Measurements from ENCODE around the gene BNIP3.

Gene BNIP3

DNA sequence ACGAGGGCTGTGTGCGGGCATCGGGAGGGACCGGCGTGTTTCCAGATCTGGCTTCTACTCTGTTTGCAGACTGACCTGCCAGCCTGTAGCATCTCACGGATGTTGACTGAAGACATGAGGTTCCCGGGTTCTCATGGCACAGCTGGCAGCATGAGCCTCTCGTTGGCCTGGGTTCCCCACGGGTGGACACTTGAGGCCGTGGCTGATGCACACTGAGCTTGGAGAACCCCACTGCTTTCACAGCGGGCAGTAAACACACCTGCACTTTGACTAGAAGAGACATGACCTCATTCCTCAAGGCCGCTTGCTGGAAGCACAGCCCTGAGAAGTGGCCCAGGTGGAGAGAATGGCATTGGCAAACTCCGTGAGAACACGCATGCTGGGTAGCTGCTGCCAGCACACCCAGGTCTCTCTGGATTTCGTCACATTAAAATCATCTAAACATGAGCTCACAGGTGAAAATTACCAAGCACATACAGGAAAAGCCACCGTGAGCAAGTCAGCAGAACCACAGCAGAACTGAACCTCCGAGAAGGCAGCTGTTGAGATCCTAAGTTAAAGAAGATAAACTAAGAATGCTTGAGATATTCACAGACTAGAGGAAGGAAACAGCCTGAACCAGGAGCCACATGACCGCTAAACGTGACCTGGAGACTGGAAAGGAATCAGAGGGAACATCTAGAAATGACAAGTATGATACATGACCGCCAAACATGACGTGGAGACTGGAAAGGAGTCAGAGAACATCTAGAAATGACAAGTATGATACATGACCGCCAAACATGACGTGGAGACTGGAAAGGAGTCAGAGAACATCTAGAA is 32.5 kb downstream of the BNIP3 start:
- no peak for DNase-seq (ENCODE audit: low spot score)

DNA sequence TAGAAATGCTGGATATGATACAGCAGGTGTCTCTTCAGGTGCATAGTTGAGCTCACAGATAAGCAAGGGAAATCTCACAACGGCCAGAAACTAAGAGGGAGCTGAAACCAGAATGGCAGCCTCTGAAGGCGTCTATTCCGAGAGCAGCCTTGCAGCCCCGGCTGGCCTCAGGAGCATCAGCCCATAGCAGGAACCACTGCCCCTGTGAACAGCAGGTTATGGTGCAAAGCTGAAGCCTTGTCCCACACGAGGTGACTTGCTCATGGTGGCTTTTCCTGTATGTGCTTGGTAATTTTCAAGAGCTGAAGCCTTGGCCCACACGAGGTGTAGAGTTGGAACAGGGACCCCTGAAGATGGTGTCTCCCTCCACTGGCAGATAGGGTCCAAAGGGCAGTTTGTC is 33.2 kb downstream of the BNIP3 start:
- DNase-seq (ENCODE audit: low spot score): no peak

DNA sequence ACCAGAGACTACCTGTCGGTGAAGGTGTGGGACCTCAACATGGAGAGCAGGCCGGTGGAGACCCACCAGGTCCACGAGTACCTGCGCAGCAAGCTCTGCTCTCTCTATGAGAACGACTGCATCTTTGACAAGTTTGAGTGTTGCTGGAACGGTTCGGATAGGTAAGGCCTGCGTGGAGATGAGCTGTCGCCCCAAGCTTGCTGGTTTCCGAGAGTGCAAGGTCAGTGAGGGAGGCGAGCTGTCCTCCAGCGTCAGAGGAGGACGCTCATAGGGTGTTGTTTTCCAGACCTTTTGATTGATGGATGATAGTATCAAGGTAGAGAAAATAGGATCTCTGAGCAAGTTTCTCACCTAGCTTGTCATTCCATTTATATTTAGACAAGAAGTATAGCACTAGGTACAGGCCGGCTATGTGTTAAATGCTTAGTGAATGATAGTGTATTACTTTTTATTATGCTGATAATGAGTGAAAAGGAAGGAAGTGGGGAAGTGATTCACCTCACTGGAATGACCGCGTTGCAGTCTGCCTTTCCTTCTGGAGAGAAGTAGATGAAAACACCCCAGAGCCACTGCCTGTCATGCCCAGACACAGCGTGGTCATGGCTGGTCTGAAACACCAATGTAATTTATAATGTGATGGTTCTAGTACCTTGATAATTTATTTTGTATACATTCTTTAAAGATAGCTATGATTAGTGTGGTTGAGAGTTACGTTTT is 33.9 kb downstream of the BNIP3 start:
- no peak for DNase-seq (ENCODE audit: low spot score)

DNA sequence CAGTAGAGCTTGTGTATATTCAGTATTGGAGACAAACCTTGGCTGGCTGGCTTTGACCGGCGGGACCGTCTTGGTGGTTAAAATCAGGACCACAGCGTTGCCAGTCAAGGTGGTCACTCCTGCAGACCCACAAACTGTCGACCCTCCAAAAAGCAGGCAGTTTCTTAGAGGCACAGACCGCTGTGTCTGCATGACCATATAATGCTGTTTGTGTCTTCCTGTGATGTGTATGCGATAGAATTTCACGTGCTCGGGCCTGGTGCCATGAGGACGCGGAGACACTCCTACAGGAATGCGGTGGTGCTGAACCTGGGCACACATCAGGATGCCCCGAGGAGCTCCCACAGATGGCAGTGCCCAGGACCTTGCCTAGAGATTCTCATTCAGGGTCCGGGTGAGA is 34.8 kb downstream of the BNIP3 start:
- DNase-seq (ENCODE audit: low spot score): no peak

DNA sequence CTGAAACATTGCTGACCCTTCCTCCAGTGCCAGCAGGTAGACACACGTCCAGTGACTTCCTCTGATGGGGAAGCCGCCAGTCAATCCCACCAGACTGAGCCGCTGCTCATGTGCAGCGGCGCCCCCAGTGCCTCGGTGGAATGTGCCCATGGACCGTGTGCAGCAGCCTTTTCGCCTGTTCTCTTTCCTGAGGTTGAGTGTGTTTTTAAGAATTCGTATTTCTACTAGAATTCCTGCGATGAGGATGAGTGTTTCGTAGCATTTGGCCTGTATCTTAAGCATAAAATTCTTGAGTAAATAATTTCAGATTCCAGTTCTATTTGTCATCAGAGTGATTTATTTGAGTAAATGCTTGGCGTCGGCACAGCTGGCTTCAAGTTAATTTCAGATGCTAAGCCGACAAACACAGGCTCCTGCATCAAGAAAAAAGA is 35.4 kb downstream of the BNIP3 start:
- no peak for DNase-seq (ENCODE audit: low spot score)

DNA sequence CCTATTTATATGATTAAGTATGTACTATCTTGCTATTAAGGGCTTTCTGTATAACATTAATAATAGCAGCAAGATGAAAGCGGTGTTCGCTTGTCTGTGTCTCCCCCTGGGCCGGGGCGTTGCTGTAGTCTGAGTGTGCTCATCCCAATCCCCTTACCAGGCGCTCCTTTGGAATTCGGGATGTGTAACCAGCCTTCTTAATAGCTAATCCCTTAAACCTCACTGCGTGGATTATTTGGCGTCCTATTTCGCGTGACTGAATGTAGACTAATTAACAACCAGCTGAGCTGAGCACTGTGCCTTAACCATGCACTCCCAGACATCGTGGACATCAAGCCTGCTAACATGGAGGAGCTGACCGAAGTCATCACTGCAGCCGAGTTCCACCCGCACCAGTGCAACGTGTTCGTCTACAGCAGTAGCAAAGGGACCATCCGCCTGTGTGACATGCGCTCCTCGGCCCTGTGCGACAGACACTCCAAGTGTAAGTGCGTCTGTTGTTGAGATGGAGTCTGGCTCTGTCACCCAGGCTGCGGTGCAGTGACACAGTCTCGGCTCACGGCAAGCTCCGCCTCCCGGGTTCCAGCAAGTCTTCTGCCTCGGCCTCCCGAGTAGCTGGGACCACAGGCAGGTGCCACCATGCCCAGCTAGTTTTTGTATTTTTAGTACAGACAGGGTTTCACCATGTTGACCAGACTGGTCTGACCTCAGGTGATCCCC is 36.6 kb downstream of the BNIP3 start:
- DNase-seq (ENCODE audit: low spot score): no peak

DNA sequence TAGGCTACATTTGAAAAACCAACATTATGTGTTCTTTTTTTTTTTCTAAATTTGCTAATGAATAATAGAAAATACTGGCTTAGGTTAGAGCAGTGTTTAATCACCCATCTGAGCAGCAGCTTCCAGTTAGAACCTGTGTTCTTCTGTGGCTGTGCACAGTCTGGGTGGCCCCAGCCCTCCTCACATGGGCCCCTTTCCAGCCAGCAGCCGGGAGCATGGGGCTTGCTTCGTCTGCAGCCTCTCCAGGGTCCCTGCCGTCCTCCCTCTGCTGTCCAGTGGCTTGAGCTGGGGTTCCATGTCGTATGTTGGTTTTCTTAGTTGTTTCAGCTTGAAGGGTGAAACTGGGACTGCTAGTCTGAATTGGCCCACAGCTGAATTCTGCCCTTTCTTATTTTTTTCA is 37.3 kb downstream of the BNIP3 start:
- DNase-seq (ENCODE audit: low spot score): no peak

DNA sequence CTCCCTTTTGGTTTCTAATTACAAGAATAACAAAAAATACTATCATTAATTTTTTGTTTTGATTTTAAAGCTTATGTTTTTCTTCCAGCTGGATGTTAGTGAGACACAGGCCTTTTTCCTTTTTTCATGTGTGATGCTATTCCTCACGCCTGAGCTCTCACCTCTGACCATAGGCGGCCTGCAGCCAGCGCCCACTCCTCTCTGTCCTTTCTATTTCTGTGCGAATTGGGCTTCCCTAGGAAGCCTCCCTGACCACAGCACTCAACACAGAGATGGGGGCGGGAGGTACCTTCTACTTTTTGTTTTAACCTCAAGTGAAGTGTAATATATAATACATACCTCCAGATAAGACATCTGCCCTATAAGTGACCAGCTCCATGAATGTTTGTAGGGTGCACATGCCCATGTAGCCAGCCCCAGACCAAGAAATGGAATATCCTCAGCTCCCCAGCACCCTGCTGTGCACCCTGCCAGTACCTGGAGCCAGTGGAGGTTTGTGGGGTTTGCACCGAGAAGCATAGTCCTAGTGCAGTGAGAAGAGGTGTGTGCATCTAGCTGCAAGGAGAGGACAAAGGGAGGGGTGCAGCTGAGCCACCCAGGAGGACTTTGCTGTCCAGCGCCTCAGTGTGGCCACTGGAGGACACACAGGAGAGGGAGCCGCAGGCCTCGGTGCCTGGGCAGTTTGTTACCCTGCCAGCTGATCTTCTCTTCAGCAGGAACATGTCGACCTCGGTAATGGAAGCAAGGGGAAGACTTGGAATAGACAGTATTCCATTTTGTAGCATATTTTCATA is 38.5 kb downstream of the BNIP3 start:
- no peak for DNase-seq (ENCODE audit: low spot score)

DNA sequence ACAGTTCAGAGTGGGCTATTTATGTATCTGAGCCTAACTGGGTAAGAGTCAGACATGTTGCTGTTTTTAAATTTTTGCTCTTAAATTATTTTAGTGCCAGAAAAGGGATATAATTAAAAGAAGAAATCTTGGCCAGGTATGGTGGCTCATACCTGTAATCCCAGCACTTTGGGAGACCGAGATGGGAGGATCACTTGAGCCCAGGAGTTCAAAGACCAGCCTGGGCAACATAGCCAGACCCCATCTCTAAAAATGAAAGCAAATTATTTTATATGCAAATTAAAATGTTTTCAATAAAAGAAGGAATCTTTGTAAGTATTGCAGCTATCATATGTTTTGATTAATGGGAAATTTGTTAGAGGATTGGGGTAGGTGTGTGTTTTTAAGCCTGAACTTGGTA is 39.3 kb downstream of the BNIP3 start:
- no peak for DNase-seq (ENCODE audit: low spot score)

DNA sequence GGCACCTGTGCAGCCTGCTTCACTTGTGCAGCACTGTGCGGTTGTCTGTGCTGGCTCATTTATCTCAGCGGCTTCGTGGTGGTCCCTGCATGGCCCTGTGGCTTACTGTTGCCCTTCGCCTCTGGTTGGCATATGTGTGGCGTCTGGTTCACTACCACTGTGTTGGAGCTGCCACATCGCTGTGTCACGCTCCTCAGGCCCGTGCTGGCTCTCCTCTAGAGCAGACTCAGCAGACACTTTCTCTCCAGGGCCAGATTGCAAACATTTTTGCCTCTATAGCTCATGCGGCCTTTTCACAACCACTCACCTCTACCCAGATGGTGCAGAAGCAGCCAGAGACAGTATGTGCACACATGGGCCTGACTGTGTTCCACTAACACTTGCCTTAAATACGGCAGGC is 43.0 kb downstream of the BNIP3 start:
- no peak for DNase-seq (ENCODE audit: low spot score)

DNA sequence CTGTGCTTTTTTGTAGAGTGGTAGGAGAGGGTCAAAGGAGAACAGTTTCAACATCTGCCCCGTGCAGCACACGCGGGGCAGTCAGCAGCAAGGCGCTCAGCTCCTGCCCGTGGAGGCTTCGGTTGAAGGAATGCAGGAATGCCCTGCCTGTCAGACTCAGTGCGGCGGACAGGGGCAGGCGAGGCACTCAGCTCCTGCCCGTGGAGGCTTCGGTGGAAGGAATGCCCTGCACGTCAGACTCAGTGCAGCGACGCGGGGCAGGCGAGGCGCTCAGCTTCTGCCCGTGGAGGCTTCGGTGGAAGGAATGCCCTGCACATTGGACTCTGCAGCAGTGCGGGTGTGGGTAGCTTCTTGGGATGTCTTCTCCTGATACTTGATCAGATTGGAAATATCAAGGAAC is 43.9 kb downstream of the BNIP3 start:
- no peak for DNase-seq (ENCODE audit: low spot score)

DNA sequence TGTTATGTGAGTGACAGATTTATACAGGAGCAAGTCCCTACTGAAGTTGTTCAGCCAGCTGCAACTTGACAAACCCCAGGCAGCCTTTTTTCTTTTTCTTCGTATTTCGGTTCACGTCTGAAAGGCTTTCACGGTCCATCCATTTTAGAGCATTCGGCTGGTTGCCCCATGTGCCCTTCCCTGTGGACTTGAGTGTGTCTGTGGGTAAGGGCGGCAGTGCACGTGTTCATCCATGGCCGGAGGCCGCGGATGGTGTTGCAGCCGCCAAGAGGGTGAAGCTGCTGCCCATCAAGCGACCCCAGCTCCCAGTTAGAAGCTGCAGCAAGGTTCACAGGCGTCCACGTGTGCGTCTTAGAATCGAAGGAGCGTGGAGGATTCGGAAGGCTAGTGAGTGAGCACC is 45.0 kb downstream of the BNIP3 start:
- DNase-seq (ENCODE audit: low spot score): no peak

DNA sequence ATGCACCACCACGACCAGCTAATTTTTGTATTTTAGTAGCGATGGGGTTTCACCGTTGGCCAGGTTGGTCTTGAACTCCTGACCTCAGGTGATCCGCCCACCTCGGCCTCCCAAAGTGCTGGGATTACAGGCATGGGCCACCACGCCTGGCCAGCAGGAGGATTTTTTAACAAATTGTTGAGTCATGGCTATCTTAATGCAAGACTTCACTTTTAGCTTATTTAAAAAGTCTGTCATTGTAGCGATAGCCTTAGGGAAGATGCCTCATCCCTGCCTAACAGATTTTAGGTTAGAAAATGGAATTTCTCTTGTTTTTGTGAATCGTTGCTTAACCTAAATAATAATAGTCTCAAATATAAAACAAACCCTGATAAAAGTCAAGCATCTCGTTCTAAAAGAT is 45.4 kb downstream of the BNIP3 start:
- no peak for DNase-seq (ENCODE audit: low spot score)

DNA sequence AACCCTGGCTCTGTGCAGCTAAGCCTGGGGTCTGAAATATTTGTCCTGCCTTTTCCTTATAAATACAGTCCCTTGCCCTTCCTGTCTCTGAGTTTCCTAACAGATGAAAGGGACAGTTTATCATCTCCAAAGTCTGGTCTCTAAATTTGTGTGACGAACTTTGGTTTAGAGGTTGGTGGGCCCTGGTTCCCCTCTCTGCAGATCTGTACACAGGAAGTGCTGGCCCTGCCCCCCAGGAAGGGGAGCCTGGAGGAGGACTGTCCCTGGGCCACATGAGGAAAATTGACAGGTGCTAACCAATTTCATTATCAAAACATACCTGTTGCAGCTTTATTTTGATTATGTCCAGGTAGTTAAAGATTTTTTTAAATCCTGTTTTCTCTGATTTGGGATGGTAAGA is 46.5 kb downstream of the BNIP3 start:
- no peak for DNase-seq (ENCODE audit: low spot score)

DNA sequence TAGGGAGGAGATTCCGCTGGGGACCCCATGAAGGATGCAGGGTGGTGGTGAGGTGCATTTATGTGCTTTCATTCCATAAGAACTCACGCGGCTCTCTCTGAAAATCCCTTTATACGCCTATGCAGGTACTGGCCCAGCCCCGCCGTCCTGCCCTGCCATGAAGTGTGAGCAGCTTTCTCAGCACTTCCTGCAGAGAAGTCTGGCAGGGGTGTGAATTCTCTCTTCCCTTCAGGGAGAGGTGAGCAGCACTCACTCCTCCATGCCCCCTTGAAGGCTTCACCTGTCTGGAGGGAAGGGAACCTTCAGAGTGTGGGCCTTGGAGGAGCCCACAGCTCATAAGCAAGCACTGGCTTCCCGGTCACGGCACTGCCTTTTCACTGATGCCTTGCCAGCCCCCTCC is 47.0 kb downstream of the BNIP3 start:
- no peak for DNase-seq (ENCODE audit: low spot score)

DNA sequence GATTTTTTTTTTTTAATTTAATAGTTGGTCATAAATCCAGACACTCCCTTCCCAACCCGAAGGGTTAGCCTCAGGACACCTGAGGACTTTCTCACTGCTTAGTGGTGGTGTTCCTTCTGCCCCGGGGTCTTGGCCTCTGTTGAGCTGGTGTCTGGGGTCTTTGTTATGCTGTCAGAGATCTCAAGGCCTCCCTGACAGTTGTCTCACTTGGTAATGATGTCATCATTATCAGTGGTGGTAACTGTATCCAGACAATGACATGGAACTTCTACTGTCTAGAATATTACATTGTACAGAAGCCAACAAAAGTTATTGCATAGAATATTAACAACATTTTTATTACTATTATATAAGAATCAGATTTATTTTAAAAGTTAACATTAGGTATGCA is 48.0 kb downstream of the BNIP3 start:
- no peak for DNase-seq (ENCODE audit: low spot score)

DNA sequence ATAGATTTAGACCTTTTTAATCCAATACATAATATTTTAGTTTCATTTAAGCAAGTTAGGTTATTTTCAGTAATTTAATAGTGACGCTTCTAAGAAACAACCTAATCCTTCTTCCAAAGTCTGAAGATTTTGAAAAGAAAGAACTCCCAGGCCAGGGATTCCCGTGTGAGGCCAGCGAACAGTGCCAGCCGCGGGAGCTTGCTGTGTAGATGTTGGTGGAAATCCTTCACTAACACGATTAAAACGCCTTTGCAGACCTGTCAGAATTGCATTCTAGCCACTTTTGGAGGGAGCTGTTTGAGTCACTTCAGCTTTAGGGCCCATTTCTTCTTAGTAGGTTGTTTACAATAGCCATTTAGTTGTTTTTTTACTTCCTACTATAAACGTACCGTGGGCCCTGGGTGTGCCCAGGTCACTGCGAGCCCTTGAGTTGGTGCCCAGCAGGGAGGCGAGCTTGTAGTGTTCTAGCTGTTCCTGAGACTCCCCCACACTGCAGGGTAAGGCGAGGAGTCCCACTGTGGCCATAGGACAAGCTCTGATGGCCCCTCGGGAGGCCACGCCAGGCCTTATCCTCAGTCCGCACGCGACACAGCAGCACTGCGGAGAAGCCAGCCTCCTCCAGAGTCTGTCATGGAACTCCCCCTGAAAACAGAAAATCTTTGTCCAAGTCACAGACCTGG is 48.6 kb downstream of the BNIP3 start:
- DNase-seq (ENCODE audit: low spot score): no peak

DNA sequence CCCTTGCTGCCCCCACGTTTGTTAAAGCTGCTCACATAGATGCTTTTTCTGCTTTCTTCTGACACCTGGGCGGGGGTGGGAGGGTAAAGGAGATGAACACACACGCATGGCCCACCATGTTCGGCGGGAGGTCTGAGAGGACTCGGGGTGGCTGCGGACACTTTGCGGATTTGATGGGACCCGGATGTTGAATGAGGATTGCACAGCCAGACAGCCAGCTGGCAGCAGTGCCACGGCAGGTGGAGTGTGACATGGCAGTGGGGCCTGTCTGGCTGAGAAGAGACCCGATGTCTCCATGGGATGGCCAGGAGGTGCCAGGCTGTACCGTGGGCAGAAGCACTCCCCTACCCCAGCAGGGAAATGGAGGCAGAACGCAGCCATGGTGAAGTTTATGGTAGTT is 49.7 kb downstream of the BNIP3 start:
- DNase-seq (ENCODE audit: low spot score): no peak

DNA sequence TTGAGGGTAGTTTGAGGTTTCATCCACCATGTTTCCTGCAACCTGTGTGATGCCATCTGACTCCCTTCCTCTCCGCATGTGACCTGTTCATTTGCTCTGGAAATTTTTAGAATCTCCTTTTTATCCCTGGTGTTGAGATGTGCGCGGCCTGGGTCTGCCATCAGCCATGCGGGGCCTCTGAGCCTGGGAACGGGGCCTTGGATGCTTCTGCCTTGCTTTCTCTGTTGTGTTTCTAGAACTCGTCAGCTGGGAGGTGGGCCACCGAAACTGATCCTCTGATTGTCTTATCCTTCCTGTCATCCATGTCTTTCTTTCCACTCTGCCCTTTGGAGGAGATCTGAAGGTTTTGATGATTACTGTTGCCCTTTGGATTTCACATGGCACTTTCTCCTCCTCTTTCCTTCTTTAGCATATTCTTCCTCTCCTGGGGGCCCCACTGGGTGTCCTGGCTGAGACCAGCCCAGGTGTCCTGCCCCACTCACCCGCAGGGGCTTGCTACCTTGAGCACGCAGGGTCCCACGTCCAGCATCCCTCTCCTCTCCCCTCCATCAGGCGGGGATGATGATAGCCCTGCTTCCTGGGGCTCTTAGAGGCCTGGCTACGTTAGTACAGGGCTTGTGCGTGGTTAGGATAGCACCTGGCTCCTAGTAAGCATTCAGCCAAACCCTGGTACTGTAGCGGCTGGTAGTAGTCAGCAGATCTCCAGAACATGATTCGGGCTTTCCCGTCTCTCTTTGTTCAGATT is 51.0 kb downstream of the BNIP3 start:
- DNase-seq (ENCODE audit: low spot score): no peak

DNA sequence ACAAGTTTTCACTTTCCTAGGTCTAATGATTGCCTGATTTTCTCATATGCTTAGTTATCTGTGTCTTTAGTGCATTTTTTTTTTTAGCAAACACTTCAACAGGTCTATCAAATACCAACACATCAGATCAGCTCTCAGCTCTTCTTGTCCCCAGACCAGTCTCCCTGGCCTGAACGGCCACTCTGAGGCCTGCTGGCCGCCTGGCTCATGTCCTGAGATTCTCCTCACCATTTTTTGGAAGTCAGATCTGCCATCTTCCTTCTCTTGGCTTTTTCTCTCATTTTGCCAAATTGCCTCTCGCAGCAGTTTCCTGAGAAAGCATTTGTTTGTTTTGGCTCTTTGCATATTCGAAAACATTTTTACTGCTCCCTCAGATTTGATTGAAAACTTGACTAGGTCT is 51.6 kb downstream of the BNIP3 start:
- no peak for DNase-seq (ENCODE audit: low spot score)

Measured in germinal center (tissue), 1 donor.